DOHH2 (cell line): ENCODE results near the gene TMEM229A.

ENCODE experiments used
- H3F3A ChIP-seq: fragments of 200-600 bp; sonication (generic), shearing (Covaris generic); 2 replicates; pipeline ENCODE4 v1.6.0; 2016; ENCODE audit warnings: antibody characterized with exemption, mild to moderate bottlenecking; ENCODE audit not compliant: control insufficient read depth, insufficient read depth
- H3K27ac ChIP-seq: fragments of 200-600 bp; sonication (generic); 2 replicates; pipeline ENCODE4 v1.5.1; 2014; ENCODE audit warnings: low read depth, mild to moderate bottlenecking, low read length, moderate library complexity
- H3K27me3 ChIP-seq: fragments of 200-600 bp; sonication (generic); 2 replicates; pipeline ENCODE4 v1.6.1; 2014; ENCODE audit warnings: mild to moderate bottlenecking, low read length, mixed read lengths; ENCODE audit not compliant: control insufficient read depth
- H3K36me3 ChIP-seq: fragments of 200-600 bp; sonication (generic); 2 replicates; pipeline ENCODE4 v1.6.1; 2014; ENCODE audit warnings: mild to moderate bottlenecking, low read length, moderate library complexity, mixed read lengths; ENCODE audit not compliant: control insufficient read depth
- H3K4me1 ChIP-seq: fragments of 200-600 bp; sonication (generic); 2 replicates; pipeline ENCODE4 v1.6.1; 2014; ENCODE audit warnings: mild to moderate bottlenecking, low read length, mixed read lengths; ENCODE audit not compliant: control insufficient read depth
- H3K4me2 ChIP-seq: fragments of 200-600 bp; sonication (generic); 2 replicates; pipeline ENCODE4 v1.6.0; 2014; ENCODE audit warnings: mild to moderate bottlenecking, low read length, moderate library complexity
- H3K4me3 ChIP-seq: fragments of 200-600 bp; sonication (generic); 2 replicates; pipeline ENCODE4 v1.5.1; 2014; ENCODE audit warnings: mild to moderate bottlenecking, low read length, mixed read lengths
- H3K79me2 ChIP-seq: fragments of 200-600 bp; sonication (generic); 2 replicates; pipeline ENCODE4 v1.6.1; 2014; ENCODE audit warnings: mild to moderate bottlenecking, low read length, mixed read lengths; ENCODE audit not compliant: control insufficient read depth
- H3K9me2 ChIP-seq: fragments of 200-600 bp; sonication (generic); replicated peaks from 2 replicates; pipeline ENCODE4 v1.6.1; 2014; ENCODE audit warnings: mild to moderate bottlenecking, low read length, mixed read lengths; ENCODE audit not compliant: control insufficient read depth
- H3K9me3 ChIP-seq: fragments of 200-600 bp; sonication (generic); 2 replicates; pipeline ENCODE4 v1.6.1; 2014; ENCODE audit warnings: antibody characterized with exemption, low read length, mixed read lengths; ENCODE audit not compliant: control insufficient read depth, insufficient read depth
- H4K20me1 ChIP-seq: fragments of 200-600 bp; sonication (generic); 2 replicates; pipeline ENCODE4 v1.6.0; 2014; ENCODE audit warnings: low read depth, mild to moderate bottlenecking, antibody characterized with exemption, low read length, moderate library complexity; ENCODE audit not compliant: control insufficient read depth, insufficient read depth
- EZH2phosphoT487 ChIP-seq: fragments of 200-600 bp; sonication (generic); IDR thresholded peaks from 2 replicates; pipeline ENCODE4 v1.6.1; 2017; ENCODE audit warnings: borderline replicate concordance, mild to moderate bottlenecking, antibody characterized with exemption, low read length, moderate library complexity, mixed read lengths
- TF ChIP-seq, protein P1 (sequence below): fragments of 200-600 bp; sonication (generic); IDR thresholded peaks from one replicate; pipeline ENCODE4 v1.5.1; 2014; ENCODE audit warnings: antibody characterized with exemption, mild to moderate bottlenecking, low read depth, low read length; ENCODE audit not compliant: poor library complexity, severe bottlenecking

Gene TMEM229A

DNA sequence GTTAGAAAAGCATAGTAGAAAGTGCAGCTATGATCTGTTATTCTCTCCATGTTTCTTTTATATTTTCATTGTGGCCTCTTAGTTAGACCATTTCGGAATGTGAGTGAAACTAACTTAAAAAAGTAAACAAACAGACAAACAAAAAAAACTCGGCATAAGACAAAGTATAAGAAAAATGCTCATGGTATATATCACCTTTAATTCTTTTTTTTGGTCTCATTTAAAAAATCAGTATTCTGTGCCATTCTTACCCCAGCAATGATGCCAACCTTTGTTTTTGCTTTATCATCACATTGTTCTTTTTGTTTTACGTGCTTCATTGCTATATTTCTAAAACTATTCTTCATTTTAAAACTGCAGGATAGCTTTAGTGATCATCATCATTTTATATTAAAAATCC lies 2.8 kb upstream of the TMEM229A start:
- Histone ChIP-seq H3K4me3 (no peak overlapping the region), H3K27me3 (no peaks in the 10 kb centered on the region), H3K27ac (no peak overlapping the region), H3K4me1 (no peaks in the 10 kb centered on the region), H3K9me3 (peaks cover 7% of the 10 kb centered on the region; the same call in 1 of the 2 replicates), H3K36me3 (no peaks in the 10 kb centered on the region), H3K4me2 (no peak overlapping the region), H3K79me2 (no peaks in the 10 kb centered on the region), H3K9me2 (no peaks in the 10 kb centered on the region), H4K20me1 (no peaks in the 10 kb centered on the region), H3F3A (no peaks in the 10 kb centered on the region)
- TF ChIP-seq, protein P1, sequence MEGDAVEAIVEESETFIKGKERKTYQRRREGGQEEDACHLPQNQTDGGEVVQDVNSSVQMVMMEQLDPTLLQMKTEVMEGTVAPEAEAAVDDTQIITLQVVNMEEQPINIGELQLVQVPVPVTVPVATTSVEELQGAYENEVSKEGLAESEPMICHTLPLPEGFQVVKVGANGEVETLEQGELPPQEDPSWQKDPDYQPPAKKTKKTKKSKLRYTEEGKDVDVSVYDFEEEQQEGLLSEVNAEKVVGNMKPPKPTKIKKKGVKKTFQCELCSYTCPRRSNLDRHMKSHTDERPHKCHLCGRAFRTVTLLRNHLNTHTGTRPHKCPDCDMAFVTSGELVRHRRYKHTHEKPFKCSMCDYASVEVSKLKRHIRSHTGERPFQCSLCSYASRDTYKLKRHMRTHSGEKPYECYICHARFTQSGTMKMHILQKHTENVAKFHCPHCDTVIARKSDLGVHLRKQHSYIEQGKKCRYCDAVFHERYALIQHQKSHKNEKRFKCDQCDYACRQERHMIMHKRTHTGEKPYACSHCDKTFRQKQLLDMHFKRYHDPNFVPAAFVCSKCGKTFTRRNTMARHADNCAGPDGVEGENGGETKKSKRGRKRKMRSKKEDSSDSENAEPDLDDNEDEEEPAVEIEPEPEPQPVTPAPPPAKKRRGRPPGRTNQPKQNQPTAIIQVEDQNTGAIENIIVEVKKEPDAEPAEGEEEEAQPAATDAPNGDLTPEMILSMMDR: no peak

DNA sequence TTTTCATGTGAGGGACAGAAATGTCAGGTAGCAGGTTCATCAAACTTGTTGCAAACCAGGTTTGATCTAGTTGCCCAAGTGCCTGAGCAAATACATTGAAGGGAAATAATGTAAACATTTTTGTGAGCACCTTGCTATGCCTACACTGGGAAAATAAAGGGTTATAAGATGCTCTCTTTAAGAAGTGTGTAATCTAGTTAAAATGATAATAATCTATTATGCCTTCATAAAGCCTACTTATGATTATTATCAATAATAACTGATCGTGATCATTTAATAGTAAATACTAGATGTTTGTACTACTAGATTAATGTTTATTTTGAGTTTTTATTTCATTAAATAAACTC lies 1.9 kb upstream of the TMEM229A start:
- H3K4me3 ChIP-seq: no peak overlapping the region
- H3K9me2 ChIP-seq: no peaks in the 10 kb centered on the region
- no peaks in the 10 kb centered on the region for H3K4me1 ChIP-seq
- H3F3A ChIP-seq: no peaks in the 10 kb centered on the region
- no peaks in the 10 kb centered on the region for H3K36me3 ChIP-seq
- no peak overlapping the region for H3K27ac ChIP-seq
- H3K27me3 ChIP-seq: no peaks in the 10 kb centered on the region
- peaks cover 7% of the 10 kb centered on the region; the same call in 1 of the 2 replicates for H3K9me3 ChIP-seq
- no peaks in the 10 kb centered on the region for H4K20me1 ChIP-seq
- no peak overlapping the region for H3K4me2 ChIP-seq
- no peak for TF ChIP-seq EZH2phosphoT487
- TF ChIP-seq, protein P1: no peak
- H3K79me2 ChIP-seq: no peaks in the 10 kb centered on the region

DNA sequence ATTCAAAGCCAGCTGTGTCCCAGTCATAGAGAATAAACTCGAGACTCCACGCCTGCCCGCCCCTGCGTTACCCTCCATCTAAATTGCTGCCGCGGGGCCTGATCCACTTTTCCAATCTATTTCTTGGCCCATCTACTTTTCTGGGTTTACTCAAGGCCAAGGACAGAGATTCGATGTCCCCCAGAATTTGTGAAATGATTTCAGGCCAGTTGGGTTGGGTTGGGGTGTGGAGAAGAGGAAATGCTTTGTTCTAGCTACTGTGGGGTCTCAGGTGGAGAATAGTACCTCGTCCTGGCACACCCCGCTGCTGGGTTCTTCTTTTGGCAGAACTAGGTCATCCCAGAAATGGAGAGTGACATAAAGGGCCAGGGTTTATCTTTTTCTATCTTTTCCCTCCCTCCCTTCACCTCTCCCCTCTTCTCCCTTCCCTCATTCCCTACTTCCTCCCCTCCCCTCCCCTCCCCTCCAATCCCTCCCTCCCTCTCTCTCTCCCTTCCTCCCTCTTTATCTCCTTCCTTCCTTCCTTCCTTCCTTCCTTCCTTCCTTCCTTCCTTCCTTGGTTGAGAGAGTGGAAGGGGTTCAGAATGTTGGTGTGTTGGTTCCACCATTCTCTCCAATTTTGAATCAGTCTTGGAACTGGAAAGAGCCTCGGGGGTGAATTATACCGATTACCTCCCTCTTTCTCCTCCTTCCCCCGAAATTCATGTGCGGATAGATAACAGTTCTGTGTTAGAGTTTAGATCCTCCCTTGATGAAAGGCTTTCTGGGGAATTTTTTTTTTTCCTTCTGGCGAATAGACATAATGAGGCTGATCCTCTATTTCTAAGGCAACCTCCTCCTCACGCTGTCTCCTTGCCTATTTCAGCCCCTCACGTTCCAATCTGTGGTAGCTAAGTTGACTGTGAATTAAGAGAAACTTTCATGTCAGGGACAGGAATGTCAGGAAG lies 1.2 kb upstream of the TMEM229A start:
- no peaks in the 10 kb centered on the region for H3K4me1 ChIP-seq
- H3K9me2 ChIP-seq: no peaks in the 10 kb centered on the region
- H3K4me3 ChIP-seq: no peak overlapping the region
- H4K20me1 ChIP-seq: no peaks in the 10 kb centered on the region
- H3K36me3 ChIP-seq: no peaks in the 10 kb centered on the region
- H3K79me2 ChIP-seq: no peaks in the 10 kb centered on the region
- H3K27me3 ChIP-seq: no peaks in the 10 kb centered on the region
- no peak overlapping the region for H3K27ac ChIP-seq
- TF ChIP-seq, protein P1: no peak
- no peak for TF ChIP-seq EZH2phosphoT487
- H3F3A ChIP-seq: no peaks in the 10 kb centered on the region
- H3K9me3 ChIP-seq: peaks cover 7% of the 10 kb centered on the region; the same call in 1 of the 2 replicates
- H3K4me2 ChIP-seq: no peak overlapping the region
